Heart left ventricle (tissue), 16 donors: ENCODE results near the gene WIPI1. TPM values are rescaled to one million over a fixed set of nuclear protein-coding genes. Genes with fewer than 3 reads are reported as not detected.

Experiments used
- ATAC-seq, 4 donors: fragments of 200-7000 bp; cut with Tn5 transposase; one replicate each; pipeline ENCODE4 v1.9.1; 2020 to 2022; ENCODE audit warnings: moderate library complexity in 4 of 4, mild to moderate bottlenecking in 3 of 4, moderate number of reproducible peaks in 1 of 4
- DNase-seq, 5 donors: peaks; one replicate each; pipeline ENCODE4 v3.0.0-alpha.2; 2020
- H3K27ac ChIP-seq, 12 donors: fragments of 200-600 bp; sonication (generic) in 4 of 12; one replicate each; pipeline versions ENCODE4 v1.5.0 to v1.8.0; 2016 to 2022; ENCODE audit warnings: mild to moderate bottlenecking in 2 of 12
- H3K27me3 ChIP-seq, 9 donors: fragments of 200-600 bp; sonication (generic) in 2 of 9; one replicate each; pipeline versions ENCODE4 v1.5.1 to v1.8.0; 2016 to 2022; ENCODE audit warnings: mild to moderate bottlenecking in 3 of 9
- H3K36me3 ChIP-seq, 9 donors: fragments of 200-600 bp; sonication (generic) in 2 of 9; one replicate each; pipeline versions ENCODE4 v1.5.0 to v1.8.0; 2018 to 2022; ENCODE audit warnings: mild to moderate bottlenecking in 2 of 9
- H3K4me1 ChIP-seq, 12 donors: fragments of 200-600 bp; sonication (generic) in 4 of 12; one replicate each; pipeline versions ENCODE4 v1.5.0 to v1.8.0; 2016 to 2022; ENCODE audit warnings: mild to moderate bottlenecking in 3 of 12
- H3K4me3 ChIP-seq, 12 donors: fragments of 200-600 bp; sonication (generic) in 4 of 12; one replicate each; pipeline versions ENCODE4 v1.5.0 to v1.8.0; 2017 to 2022; ENCODE audit warnings: mild to moderate bottlenecking in 9 of 12, moderate library complexity in 4 of 12
- H3K9me3 ChIP-seq, 12 donors: fragments of 200-600 bp; sonication (generic) in 4 of 12; one replicate each; pipeline versions ENCODE4 v1.5.0 to v1.8.0; 2016 to 2022; ENCODE audit warnings: mild to moderate bottlenecking in 1 of 12
- POLR2A ChIP-seq, 2 donors: fragments of 450-650 bp; IDR thresholded peaks; one replicate each; pipeline ENCODE4 v1.6.1; 2017; ENCODE audit warnings: antibody characterized with exemption in 2 of 2, mild to moderate bottlenecking in 2 of 2, moderate library complexity in 2 of 2
- WGBS, 4 donors: extraction: QIAGEN DNeasy Blood & Tissue Kit in 2 of 4; methylation state at CpG; one replicate each; pipeline versions ENCODE4 v1.1.5 to v1.1.7; 2013 to 2018; 5-methylcytosine and 5-hydroxymethylcytosine counted together
- intact Hi-C, 10 donors: fragments of 100-400 bp; cut with DNase I; formaldehyde crosslinking; loops; one replicate each; pipeline versions ENCODE4 v1.11.1 to v1.14.2; 2022
- polyA plus RNA-seq, 2 donors: library from polyadenylated mRNA; stranded (reverse); fragments of 200-250 nt; gene quantifications; one replicate each; pipeline ENCODE4 v1.2.3, GENCODE V29; 2013
- total RNA-seq, 9 donors: library from RNA; depleted of rRNA in 2 of 9; stranded (reverse); fragments of >200 nt in 2 of 9; fragmentation: NEBNext Ultra II Directional in 3 of 9; extraction: Animal tissue kit (Norgen Biotek cat#: 25700) in 3 of 9; gene quantifications; one replicate each; pipeline versions ENCODE4 v1.1.0 to v1.2.4, GENCODE V29; 2016 to 2023
- TF ChIP-seq, protein P1 (sequence below), 12 donors: fragments of 200-600 bp; sonication (generic) in 4 of 12; IDR thresholded peaks; one replicate each; pipeline versions ENCODE4 v1.5.0 to v1.8.0; 2018 to 2022; ENCODE audit warnings: antibody characterized with exemption in 12 of 12, mild to moderate bottlenecking in 5 of 12
- donor health status: ischemic (EF 13 %, LVEDD 7.1; RV severe dilation, severe dysfunction).
- donor health status: healthy with polysubstance abuse.
- donor health status: DM: no; HTN: yes; CAD: no.
- donor health status: DM: no; HTN: no; CAD: no.
- donor health status: ischemic (EF 25% LVEDD 6.9; RV normal size, moderate dysfunction).
- donor health status: ischemic (EF 25% LVEDD 5.7; RV mildly dilated, moderate dysfunction).
- donor health status: healthy.
- donor health status: DM: yes; HTN: yes; CAD: no.
- donor health status: ischemic (EF 35%, LVEDD 5.7; RV mildly dilated, moderate dysfunction).
- donor health status: nonischemic (EF 11% LVEDD 7.7; RV severe dilation, severe dysfunction).
- donor health status: DM: yes; HTN: yes; CAD: no.
- donor health status: PGD.
- donor health status: ischemic (EF 29% LVEDD 5.4; RV normal size, mild dysfunction).
- donor health status: nonischemic (EF 23%, LVEDD 6.1; RV moderate dilation, normal function).

WIPI1 gene
- total and polyA plus RNA-seq, 11 donors, result 57.1 to 145 (median 103) TPM

DNA sequence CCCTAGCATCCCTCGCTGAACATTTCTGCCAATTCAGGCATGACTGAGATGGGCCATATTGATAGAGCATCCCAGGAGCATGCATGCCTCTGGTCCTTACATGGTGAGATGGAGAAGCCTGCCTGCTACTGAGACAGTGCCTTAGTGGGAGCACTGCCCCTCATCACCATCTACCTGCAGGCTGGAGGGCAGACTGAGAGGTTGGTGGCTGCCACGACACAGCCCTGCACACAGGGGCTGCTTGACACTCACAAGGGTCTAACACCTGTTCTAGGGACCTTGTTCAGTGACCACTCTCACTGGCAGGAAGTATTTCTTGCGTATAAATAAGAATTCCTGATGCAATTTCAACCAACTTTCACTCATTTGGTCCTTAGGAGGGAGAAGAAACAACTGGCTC lies 34.0 kb downstream of the WIPI1 start:
- DNase-seq, result no peak
- ATAC-seq, result no peak
- TF ChIP-seq POLR2A (IDR thresholded peaks at IDR 0.05), result no peak
- intact Hi-C loops, result no loop called here
- WGBS, 4 donors, result 90 to 95% (median 92%) methylated on average over 3 of the region's 3 CpGs
- Histone ChIP-seq H3K9me3 (no peaks in the 10 kb centered on the region), H3K4me1 (peaks cover 0 to 5% (median 0%) of the 10 kb centered on the region in 12 donors), H3K27ac (no peak overlapping the region), H3K4me3 (no peak overlapping the region), H3K27me3 (no peaks in the 10 kb centered on the region), H3K36me3 (peaks cover 0 to 96% (median 84%) of the 10 kb centered on the region in 9 donors)

DNA sequence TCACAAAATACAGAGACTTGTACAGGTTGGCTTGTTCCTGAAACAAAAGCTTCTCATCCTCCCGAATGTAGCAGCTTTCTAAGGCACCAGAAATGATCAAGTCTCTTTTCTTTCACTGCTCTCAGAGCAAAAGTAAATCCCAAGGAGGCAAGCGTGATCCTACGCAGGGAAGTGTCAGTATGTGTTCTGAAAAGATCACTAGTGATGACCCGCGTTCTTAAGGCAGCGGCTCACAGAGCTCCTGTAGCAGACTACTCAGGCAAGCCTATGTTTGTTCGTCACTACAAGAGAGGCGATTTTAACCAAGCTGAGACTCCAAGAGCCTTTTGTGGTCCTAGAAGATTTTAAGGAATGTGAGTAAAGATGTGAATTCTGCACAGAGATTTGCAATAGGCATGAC lies 34.5 kb downstream of the WIPI1 start:
- no peak for DNase-seq
- TF ChIP-seq, protein P1, sequence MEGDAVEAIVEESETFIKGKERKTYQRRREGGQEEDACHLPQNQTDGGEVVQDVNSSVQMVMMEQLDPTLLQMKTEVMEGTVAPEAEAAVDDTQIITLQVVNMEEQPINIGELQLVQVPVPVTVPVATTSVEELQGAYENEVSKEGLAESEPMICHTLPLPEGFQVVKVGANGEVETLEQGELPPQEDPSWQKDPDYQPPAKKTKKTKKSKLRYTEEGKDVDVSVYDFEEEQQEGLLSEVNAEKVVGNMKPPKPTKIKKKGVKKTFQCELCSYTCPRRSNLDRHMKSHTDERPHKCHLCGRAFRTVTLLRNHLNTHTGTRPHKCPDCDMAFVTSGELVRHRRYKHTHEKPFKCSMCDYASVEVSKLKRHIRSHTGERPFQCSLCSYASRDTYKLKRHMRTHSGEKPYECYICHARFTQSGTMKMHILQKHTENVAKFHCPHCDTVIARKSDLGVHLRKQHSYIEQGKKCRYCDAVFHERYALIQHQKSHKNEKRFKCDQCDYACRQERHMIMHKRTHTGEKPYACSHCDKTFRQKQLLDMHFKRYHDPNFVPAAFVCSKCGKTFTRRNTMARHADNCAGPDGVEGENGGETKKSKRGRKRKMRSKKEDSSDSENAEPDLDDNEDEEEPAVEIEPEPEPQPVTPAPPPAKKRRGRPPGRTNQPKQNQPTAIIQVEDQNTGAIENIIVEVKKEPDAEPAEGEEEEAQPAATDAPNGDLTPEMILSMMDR (IDR thresholded peaks at IDR 0.05), result no peak
- TF ChIP-seq POLR2A (IDR thresholded peaks at IDR 0.05), result no peak
- Histone ChIP-seq H3K9me3 (no peaks in the 10 kb centered on the region), H3K4me1 (peaks cover 0 to 6% (median 0%) of the 10 kb centered on the region in 12 donors), H3K27me3 (no peaks in the 10 kb centered on the region), H3K27ac (no peak overlapping the region), H3K36me3 (peaks cover 0 to 91% (median 80%) of the 10 kb centered on the region in 9 donors), H3K4me3 (no peak overlapping the region)
- no peak for ATAC-seq
- WGBS, 4 donors, result 94 to 97% (median 95%) methylated on average over 8 of the region's 8 CpGs
- intact Hi-C loops, result no loop called here

DNA sequence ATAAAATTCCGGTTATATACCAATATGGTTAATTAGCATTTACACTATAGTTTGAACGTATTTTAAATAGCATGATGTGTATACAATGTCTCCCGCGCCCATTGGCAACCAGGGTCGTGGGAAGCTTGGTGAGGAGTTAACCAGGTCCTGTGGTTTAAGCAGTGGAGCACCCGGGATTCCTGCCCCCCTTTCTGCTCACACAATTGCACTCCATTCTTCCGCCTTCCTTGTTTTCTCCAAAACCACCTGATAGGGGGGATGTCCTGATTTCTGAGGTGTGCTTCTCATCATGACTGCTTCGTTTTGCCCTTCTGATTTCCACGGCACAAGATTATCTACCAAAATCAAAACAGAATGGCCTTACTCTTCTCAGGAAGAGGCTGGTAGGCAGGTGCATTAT lies 35.8 kb downstream of the WIPI1 start:
- no peak overlapping the region for H3K27ac ChIP-seq
- 89 to 94% (median 91%) methylated on average over 9 of the region's 9 CpGs for WGBS, 4 donors
- H3K4me1 ChIP-seq, result peaks cover 0 to 6% (median 0%) of the 10 kb centered on the region in 12 donors
- H3K4me3 ChIP-seq, result no peak overlapping the region
- DNase-seq, result no peak
- intact Hi-C loops, result no loop called here
- TF ChIP-seq, protein P1 (IDR thresholded peaks at IDR 0.05), result no peak
- TF ChIP-seq POLR2A (IDR thresholded peaks at IDR 0.05), result no peak
- peaks cover 0 to 78% (median 67%) of the 10 kb centered on the region in 9 donors for H3K36me3 ChIP-seq
- peaks cover 0 to 8% (median 0%) of the 10 kb centered on the region in 12 donors for H3K9me3 ChIP-seq
- no peaks in the 10 kb centered on the region for H3K27me3 ChIP-seq
- ATAC-seq, result no peak

DNA sequence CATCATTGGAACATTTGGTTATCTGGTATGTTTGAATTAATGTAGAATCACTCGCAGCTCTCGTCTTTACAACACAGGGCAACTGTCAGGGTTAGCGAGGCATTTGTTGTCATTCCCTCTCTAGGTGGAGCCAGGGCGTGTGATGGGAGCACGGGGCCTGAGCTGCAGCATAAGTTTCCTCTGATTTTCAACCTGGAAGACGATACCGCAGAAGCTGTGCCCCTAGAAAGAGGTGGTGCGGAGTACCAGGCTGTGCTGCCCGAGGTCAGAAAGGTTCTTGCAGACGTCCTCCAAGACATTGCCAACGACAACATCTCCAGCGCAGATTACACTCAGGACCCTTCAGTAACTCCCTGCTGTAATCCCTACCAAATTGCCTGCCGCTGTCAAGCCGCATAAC lies 37.2 kb downstream of the WIPI1 start:
- Histone ChIP-seq H3K27me3 (no peaks in the 10 kb centered on the region), H3K27ac (no peak overlapping the region), H3K4me3 (no peak overlapping the region), H3K4me1 (peaks cover 0 to 6% (median 0%) of the 10 kb centered on the region in 12 donors), H3K9me3 (peaks cover 0 to 22% (median 4%) of the 10 kb centered on the region in 12 donors), H3K36me3 (peaks cover 0 to 64% (median 53%) of the 10 kb centered on the region in 9 donors)
- WGBS, 4 donors, result 92 to 95% (median 95%) methylated on average over 14 of the region's 14 CpGs
- DNase-seq (no peak), ATAC-seq (peak in 1 of 4 donors; percentile 9)
- TF ChIP-seq, protein P1 (IDR thresholded peaks at IDR 0.05), result no peak
- TF ChIP-seq POLR2A (IDR thresholded peaks at IDR 0.05), result no peak
- intact Hi-C loops, result no loop called here

DNA sequence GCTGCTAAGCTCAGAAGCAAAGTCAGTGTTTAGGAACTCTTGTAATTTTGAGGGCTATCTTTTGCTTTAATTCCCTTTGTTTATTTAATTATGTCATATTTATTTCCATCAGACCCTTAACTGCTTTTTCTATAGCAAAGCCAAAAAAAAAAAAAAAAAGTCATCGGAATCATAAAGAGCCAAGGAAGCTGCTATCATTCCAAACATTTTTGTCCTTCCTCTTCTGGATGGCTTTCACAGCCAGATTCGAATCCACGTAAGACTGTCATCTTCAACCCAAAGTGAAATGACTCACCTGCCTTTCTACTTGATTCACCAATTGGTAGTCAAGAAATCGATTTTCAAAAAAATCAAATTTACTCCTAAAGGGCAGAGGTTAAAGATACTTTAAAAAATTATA lies 38.4 kb downstream of the WIPI1 start:
- Histone ChIP-seq H3K27me3 (no peaks in the 10 kb centered on the region), H3K4me1 (peaks cover 0 to 14% (median 0%) of the 10 kb centered on the region in 12 donors), H3K9me3 (peaks cover 0 to 26% (median 4%) of the 10 kb centered on the region in 12 donors), H3K4me3 (no peak overlapping the region), H3K27ac (no peak overlapping the region), H3K36me3 (peaks cover 0 to 52% (median 41%) of the 10 kb centered on the region in 9 donors)
- no peak for TF ChIP-seq POLR2A (IDR thresholded peaks at IDR 0.05)
- TF ChIP-seq, protein P1 (IDR thresholded peaks at IDR 0.05), result no peak
- WGBS, 4 donors, result 44 to 68% (median 55%) methylated on average over 4 of the region's 4 CpGs
- ATAC-seq (no peak), DNase-seq (no peak)
- intact Hi-C loops, result no loop called here
